Activated CD8-positive, alpha-beta memory T cell treated with anti-CD3 and anti-CD28 coated beads, Interleukin-2, amount 50 U/mL, for 1 hour (primary cell): ENCODE measurements around the gene KANTR.

Source experiments
- DNase-seq: peaks from one replicate; pipeline ENCODE4 v3.0.0-alpha.2; 2020; ENCODE audit errors: extremely low read depth

KANTR gene

GRCh38 chrX:53081925-53082772, 11.8 kb upstream of the KANTR start, which contains the start of gene TSPYL2:
Gene TSPYL2 (plus strand): TSS chrX:53082367. CDS start chrX:53082499, 132 bp downstream.
- peak; percentile 87 for DNase-seq

DNA sequence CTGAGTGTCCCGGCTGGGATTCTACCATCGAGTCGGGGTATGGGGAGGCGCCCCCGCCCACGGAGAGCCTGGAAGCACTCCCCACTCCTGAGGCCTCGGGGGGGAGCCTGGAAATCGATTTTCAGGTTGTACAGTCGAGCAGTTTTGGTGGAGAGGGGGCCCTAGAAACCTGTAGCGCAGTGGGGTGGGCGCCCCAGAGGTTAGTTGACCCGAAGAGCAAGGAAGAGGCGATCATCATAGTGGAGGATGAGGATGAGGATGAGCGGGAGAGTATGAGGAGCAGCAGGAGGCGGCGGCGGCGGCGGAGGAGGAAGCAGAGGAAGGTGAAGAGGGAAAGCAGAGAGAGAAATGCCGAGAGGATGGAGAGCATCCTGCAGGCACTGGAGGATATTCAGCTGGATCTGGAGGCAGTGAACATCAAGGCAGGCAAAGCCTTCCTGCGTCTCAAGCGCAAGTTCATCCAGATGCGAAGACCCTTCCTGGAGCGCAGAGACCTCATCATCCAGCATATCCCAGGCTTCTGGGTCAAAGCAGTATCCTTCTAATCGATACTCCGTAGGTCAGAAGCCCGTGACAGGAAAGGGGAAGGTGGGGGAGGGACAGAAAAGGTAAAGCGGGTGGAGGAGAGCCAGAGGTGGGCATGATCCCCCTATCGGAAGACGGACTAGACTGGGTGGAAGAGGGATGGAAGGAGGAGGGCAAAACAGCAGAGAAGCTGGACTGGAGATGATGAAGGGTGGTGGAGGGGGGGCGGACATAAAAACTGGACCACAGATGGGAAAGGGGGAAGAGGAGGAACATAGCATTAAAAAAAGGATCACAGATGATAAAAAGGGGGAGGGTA, 10.9 kb upstream of the KANTR start:
- no peak for DNase-seq

DNA sequence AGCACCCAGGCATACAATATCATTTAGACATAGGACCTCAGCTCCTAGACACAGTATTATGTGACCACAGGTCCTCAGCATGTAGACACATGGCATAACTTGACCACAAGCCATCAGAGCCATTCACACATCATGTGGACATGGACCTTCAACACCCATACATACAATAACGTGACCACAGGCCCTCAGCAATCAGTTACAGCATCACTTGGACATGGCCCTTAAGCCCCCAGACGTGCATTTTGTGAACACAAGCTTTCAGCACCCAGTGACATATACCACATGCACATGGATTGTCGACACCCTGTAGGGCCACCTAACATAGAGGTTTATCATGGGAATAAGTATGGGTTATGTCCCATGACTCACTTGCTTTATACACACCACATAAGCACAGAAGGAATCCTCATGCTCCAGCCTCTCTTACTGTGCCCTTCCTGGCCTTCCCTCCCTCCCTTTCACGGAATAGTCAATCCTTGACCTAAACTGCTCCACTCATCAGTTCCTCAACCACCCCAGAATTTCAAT, 9.8 kb upstream of the KANTR start:
- no peak for DNase-seq

DNA sequence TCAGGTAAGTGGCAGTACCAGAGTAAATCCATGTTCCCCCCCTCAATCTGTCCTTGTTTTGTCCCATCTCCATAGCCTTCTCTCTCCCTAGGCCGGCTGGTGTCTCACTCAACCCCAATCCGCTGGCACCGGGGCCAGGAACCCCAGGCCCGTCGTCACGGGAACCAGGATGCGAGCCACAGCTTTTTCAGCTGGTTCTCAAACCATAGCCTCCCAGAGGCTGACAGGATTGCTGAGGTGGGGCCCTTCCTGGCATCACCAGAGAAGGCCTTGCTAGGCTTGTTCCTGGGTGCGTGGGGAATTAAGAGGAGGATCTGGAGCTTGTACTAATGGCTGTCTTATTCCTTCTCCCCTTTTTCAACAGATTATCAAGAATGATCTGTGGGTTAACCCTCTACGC, 9.1 kb upstream of the KANTR start:
- DNase-seq, result no peak

- DNase-seq, result no peak
These were observed 8.2 kb upstream of the KANTR start for GRCh38 chrX:53085661-53086229.

DNA sequence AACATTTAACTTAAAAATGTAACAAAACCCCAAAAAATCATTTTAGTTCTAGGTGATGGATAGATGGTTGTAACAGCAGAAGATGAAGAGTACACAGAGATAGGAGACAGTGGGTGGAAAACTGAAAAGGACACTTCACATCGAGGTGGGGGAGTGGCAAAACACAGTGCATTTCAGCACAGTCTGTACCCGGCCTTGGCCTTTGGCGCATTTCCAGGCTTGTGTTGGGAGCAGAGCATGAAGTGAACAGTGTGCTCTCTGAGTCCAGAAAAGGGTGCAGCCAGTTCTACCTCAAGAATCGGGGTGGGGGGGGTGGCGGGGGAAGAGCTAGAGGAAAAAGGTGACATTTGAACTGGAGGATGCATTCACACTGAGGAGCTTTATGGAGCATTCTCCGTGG, 7.5 kb upstream of the KANTR start:
- no peak for DNase-seq

GRCh38 chrX:53087388-53087831, 6.5 kb upstream of the KANTR start:
- no peak for DNase-seq

GRCh38 chrX:53088136-53088974, 5.6 kb upstream of the KANTR start:
- peak; percentile 79 for DNase-seq

GRCh38 chrX:53089224-53089842, 4.6 kb upstream of the KANTR start:
- no peak for DNase-seq

GRCh38 chrX:53089925-53090324, 4.0 kb upstream of the KANTR start:
- no peak for DNase-seq

- DNase-seq, result no peak
These were observed 2.6 kb upstream of the KANTR start for GRCh38 chrX:53091354-53091753.

- DNase-seq, result no peak
These were observed 726 bp upstream of the KANTR start for GRCh38 chrX:53093177-53093655.

DNA sequence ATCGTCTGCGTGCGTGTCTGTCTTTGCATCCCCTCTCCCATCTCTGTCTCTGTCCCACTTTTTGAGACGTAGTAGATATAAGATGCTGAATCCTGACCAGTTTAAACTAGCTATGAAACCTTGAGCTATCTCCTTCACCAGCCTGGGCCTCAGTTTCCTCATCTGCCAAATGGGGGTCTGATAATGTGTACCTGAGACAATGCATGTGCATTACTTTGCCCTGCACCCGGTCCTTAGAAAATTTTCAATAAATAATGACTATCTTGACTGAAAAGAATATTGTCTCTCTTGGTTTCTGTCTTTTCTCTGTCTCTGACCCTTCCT, 602 bp downstream of the KANTR start:
- no peak for DNase-seq

DNA sequence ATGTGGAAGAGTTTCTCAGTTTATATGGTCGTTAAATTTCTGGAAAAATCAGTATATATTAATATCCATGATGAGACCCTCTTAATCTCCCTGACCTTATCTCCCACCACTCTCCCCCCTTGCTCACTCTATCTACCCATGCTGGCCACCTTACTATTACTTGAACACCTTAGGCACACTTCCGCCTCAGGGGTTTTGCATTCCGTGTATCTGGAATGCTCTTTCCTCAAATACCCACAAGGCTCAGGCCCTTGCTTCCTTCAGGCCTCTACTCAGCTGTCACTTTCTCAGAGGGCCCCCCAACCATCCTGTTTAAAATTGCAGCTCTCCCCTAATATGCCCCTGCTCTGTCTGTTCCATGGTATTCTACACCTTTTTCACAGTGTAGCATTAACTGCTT, 1.9 kb downstream of the KANTR start:
- DNase-seq, result no peak

GRCh38 chrX:53114864-53115549, 21.1 kb downstream of the KANTR start:
- no peak for DNase-seq

DNA sequence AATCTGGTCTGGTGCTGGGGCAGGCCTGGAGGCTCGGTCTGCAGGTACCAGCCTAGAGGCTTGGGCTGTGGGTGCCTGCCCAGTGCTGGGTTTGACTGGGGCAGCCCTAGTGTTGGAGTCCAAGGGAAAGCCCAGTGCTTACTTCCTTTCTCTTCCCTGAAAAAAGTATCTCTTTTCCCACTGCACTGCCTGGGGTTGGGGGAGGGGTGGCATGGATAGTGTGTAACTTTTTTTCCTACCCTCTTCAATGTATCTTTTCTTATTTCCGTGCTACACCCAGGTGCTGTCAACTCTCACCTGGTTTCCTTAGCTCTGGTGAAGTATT, 21.6 kb downstream of the KANTR start:
- no peak for DNase-seq

GRCh38 chrX:53116101-53116500, 22.2 kb downstream of the KANTR start:
- no peak for DNase-seq

GRCh38 chrX:53122013-53122412, 28.1 kb downstream of the KANTR start:
- DNase-seq, result no peak

- DNase-seq, result no peak
These were observed 31.6 kb downstream of the KANTR start for GRCh38 chrX:53125506-53125905.

DNA sequence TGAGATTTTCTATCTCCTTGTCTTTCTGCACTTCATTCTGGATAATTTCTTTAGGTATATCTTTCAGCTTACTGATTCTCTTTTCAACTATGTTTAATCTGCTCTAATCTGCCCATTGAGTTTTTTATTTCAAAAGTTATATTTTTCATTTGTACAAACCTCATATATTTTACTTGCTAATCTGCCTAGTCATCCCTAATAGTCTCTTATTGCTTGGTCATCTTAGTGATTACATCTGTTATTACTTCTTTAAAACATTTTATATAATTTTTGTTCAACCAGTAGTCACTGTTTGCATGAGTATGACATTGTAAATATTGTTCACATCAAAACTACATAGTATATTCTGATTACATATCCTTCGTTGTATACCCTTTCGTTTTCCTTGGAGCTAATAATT, 32.4 kb downstream of the KANTR start:
- no peak for DNase-seq
